GM19099 (cell line): Measurements from ENCODE around the gene ZAR1.

ENCODE experiments used
- POLR2A ChIP-seq: IDR thresholded peaks from 3 replicates; pipeline ENCODE4 v1.6.1; 2011; ENCODE audit warnings: low read depth; ENCODE audit not compliant: insufficient read length; ENCODE audit errors: extremely low read depth

Gene ZAR1

GRCh38 chr4:48518143-48518542 lies 28.1 kb downstream of the ZAR1 start:
- no peak for TF ChIP-seq POLR2A

- TF ChIP-seq POLR2A = no peak
Observed at GRCh38 chr4:48526406-48526805, 36.4 kb downstream of the ZAR1 start.

GRCh38 chr4:48538358-48538757 lies 48.3 kb downstream of the ZAR1 start:
- no peak for TF ChIP-seq POLR2A

- TF ChIP-seq POLR2A = no peak
Observed at GRCh38 chr4:48539597-48539996, 49.5 kb downstream of the ZAR1 start.

GRCh38 chr4:48542888-48543287 lies 52.8 kb downstream of the ZAR1 start:
- TF ChIP-seq POLR2A = no peak

GRCh38 chr4:48543796-48544195 lies 53.7 kb downstream of the ZAR1 start:
- TF ChIP-seq POLR2A = no peak
